Duodenal mucosa (tissue), 2 donors: ENCODE data around the gene C2orf69.
"Not testable (repeated sequence)": the region's sequence is repeated elsewhere in the genome, so short reads cannot be mapped to it uniquely, and the experiment has no call there.

ENCODE experiments used
- H3K27ac ChIP-seq: one replicate; pipeline ENCODE4 v1.7.0; 2013; ENCODE audit warnings: low read depth, low read length
- H3K27me3 ChIP-seq, 2 donors: one replicate each; pipeline ENCODE4 v1.7.0; 2013; ENCODE audit warnings: low read length in 2 of 2, control low read depth in 1 of 2; ENCODE audit not compliant: insufficient read depth in 2 of 2, control insufficient read depth in 1 of 2
- H3K36me3 ChIP-seq, 2 donors: one replicate each; pipeline ENCODE4 v1.7.0; 2013; ENCODE audit warnings: low read length in 2 of 2, control low read depth in 1 of 2; ENCODE audit not compliant: insufficient read depth in 2 of 2, control insufficient read depth in 1 of 2
- H3K4me1 ChIP-seq, 2 donors: one replicate each; pipeline ENCODE4 v1.7.0; 2013; ENCODE audit warnings: low read length in 2 of 2, control low read depth in 1 of 2; ENCODE audit not compliant: insufficient read depth in 2 of 2, control insufficient read depth in 1 of 2
- H3K4me3 ChIP-seq, 2 donors: one replicate each; pipeline ENCODE4 v1.7.0; 2013; ENCODE audit warnings: low read length in 2 of 2, low read depth in 1 of 2
- H3K9ac ChIP-seq, 2 donors: one replicate each; pipeline ENCODE4 v1.7.0; 2013; ENCODE audit warnings: low read length in 2 of 2, low read depth in 1 of 2
- H3K9me3 ChIP-seq, 2 donors: one replicate each; pipeline ENCODE4 v1.7.0; 2013; ENCODE audit warnings: low read length in 2 of 2, control low read depth in 1 of 2; ENCODE audit not compliant: control insufficient read depth in 1 of 2

The C2orf69 gene

DNA sequence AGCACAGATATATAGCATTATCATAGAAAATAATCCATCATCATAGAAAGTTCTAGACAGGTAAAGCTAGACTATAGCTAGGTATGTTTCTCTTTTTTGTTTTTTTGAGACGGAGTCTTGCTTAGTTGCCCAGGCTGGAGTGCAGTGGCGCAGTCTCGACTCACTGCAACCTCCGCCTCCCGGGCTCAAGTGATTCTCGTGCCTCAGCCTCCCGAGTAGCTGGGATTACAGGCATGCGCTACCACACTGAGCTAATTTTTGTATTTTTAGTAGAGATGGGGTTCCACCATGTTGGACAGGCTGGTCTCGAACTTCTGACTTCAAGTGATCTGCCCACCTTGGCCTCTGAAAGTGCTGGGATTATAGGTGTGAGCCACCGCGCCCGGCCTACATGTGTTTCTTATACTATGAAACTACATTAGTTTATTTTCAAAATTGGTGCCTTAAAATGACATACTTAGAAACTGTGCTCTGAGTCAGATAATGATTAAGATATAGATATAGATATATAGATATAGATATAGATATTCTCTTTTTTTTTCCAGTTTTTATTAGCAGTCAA is 1.5 kb downstream of the C2orf69 start:
- H3K4me1 ChIP-seq: peaks cover 22 to 27% of the 10 kb centered on the region in 2 donors
- H3K27ac ChIP-seq, H3K9me3 ChIP-seq, H3K27me3 ChIP-seq, H3K36me3 ChIP-seq: not testable (repeated sequence)
- peak overlapping the region; percentile 97 to 98 for H3K4me3 ChIP-seq
- peak overlapping the region in 1 of 2 donors; percentile 99 for H3K9ac ChIP-seq

DNA sequence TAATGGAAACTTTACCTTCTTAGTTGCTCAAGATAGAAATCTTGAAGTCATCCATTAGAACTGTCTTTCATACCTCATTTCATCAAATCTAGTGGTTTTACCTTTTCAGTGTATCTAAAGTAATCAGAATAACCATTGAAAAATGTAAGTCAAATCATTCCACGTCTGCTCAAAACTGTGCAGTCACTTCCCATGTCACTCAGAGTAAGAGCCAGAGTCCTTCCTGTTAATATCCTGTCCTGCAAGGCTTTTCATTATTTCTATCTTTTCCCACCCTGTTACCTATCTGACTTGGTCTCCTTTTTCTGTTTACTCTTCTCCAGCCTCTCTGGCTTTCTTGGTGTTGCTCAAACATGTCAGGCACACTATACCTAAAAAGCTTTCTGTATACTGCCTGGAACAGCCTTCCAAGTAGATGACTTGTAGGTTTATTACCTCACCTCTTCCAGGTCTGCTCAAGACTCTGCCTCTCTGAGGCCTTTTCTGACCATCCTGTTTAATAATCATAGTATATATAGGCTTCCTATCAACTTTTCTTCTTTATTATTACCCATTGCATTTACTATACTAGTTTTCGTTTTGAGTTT is 3.4 kb downstream of the C2orf69 start:
- Histone ChIP-seq H3K27me3 (no peaks in the 10 kb centered on the region), H3K9me3 (peaks cover 0 to 8% of the 10 kb centered on the region in 2 donors), H3K9ac (no peak overlapping the region), H3K4me1 (peaks cover 22 to 27% of the 10 kb centered on the region in 2 donors), H3K4me3 (no peak overlapping the region), H3K27ac (no peak overlapping the region), H3K36me3 (peaks cover 0 to 15% of the 10 kb centered on the region in 2 donors)

DNA sequence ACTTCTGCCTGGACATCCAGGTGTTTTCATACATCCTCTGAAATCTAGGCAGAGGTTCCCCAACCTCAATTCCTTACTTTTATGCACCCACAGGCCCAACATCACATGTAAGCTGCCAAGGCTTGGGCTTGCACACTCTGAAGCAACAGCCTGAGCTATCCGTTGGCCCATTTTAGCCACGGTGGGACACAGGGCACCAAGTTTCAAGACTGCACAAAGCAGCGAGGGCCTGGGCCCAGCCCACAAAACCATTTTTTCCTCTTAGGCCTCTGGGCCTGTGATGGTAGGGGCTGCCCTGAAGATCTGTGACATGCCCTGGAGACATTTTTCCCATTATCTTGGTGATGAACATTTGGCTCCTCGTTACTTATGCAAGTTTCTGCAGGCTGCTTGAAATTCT is 5.9 kb downstream of the C2orf69 start:
- Histone ChIP-seq H3K36me3 (peaks cover 0 to 15% of the 10 kb centered on the region in 2 donors), H3K9ac (no peak overlapping the region), H3K4me3 (no peak overlapping the region), H3K9me3 (peaks cover 0 to 8% of the 10 kb centered on the region in 2 donors), H3K27ac (no peak overlapping the region), H3K4me1 (peaks cover 15 to 22% of the 10 kb centered on the region in 2 donors), H3K27me3 (no peaks in the 10 kb centered on the region)

DNA sequence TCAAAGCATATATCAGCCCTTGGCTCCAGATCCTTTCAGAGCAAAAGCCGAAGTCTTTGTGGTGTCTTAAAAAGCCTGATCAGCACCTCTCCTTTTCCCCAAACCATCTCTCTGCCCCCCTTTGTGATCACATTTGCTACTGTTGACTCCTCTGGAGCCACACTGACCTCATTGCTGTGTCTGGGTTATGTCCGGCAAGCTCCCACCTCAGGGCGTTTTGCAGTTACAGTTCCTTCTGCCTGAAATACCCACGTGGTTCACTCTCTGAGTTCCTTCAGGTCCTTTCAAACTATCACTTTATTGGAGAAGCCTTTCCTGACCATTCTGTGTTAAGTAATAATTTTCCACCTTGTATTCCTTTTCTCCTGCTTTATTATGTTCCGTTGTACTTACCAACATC is 11.8 kb downstream of the C2orf69 start:
- Histone ChIP-seq H3K27ac (no peak overlapping the region), H3K9me3 (no peaks in the 10 kb centered on the region), H3K27me3 (no peaks in the 10 kb centered on the region), H3K9ac (no peak overlapping the region), H3K4me3 (no peak overlapping the region), H3K36me3 (peaks cover 0 to 17% of the 10 kb centered on the region in 2 donors), H3K4me1 (no peaks in the 10 kb centered on the region)

DNA sequence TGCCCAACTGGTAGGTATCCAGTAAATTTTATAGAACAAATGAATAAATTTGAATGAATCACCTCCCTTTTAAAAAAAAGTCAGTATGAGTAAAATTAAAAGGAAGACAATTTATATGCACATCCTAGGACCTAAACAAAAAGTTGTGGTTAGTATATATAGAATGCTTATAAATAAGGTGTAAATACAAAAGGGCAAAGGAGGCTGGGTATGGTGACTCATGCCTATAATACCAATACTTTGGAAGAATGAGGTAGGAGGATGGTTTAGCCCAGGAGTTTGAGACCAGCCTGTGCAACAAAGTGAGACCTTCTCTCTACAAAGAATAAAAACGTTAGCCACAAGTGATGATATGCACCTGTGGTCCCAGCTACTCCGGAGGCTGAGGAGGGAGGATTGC is 12.8 kb downstream of the C2orf69 start:
- H3K27ac ChIP-seq: no peak overlapping the region
- H3K4me3 ChIP-seq: no peak overlapping the region
- H3K9me3 ChIP-seq: no peaks in the 10 kb centered on the region
- no peak overlapping the region for H3K9ac ChIP-seq
- H3K27me3 ChIP-seq: no peaks in the 10 kb centered on the region
- no peaks in the 10 kb centered on the region for H3K4me1 ChIP-seq
- H3K36me3 ChIP-seq: peaks cover 0 to 12% of the 10 kb centered on the region in 2 donors

DNA sequence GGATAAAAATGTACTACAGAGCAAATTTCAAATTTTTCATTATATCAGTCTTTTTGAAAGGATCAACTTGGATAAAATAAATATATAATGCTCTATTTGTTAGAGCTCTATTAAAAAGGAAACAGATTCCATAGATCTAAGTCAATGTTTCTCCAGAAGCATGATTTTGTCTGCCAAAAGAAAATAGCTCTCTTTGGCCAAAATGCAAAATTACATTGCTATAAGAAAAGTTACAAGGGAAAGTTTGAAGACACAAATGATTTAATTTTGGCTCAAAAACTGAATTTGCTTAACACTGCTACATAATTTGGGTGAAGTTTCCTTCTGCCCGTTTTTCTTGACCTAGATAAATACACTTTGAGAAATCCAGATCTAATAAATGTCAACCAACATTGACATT is 15.7 kb downstream of the C2orf69 start:
- no peak overlapping the region for H3K27ac ChIP-seq
- no peaks in the 10 kb centered on the region for H3K27me3 ChIP-seq

DNA sequence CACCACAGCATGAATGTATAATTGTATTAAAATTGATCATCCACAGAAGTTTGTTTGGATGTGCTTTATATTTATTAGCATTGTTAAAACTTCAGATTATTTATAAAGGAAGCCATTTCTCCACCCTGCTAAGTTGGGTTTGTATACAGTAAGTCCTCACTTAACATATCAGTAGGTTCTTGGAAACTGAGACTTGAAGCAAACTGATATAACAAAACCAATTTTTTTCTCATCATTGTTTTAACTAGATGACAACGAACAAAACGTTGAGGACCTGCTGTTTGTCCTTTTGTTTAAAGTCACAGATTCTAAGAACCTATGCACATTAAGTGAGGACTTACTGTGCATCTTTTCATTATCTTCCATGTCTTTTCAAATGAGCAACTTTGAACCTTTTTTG is 17.1 kb downstream of the C2orf69 start:
- Histone ChIP-seq H3K4me3 (no peak overlapping the region), H3K4me1 (no peaks in the 10 kb centered on the region), H3K9me3 (no peaks in the 10 kb centered on the region), H3K27ac (no peak overlapping the region), H3K9ac (no peak overlapping the region), H3K27me3 (no peaks in the 10 kb centered on the region), H3K36me3 (peaks cover 8 to 40% of the 10 kb centered on the region in 2 donors)

More for the DNA sequence above, 15.7 kb downstream of the C2orf69 start:
- Histone ChIP-seq H3K9me3 (no peaks in the 10 kb centered on the region), H3K9ac (no peak overlapping the region), H3K4me1 (no peaks in the 10 kb centered on the region), H3K36me3 (peaks cover 0 to 27% of the 10 kb centered on the region in 2 donors), H3K4me3 (no peak overlapping the region)

DNA sequence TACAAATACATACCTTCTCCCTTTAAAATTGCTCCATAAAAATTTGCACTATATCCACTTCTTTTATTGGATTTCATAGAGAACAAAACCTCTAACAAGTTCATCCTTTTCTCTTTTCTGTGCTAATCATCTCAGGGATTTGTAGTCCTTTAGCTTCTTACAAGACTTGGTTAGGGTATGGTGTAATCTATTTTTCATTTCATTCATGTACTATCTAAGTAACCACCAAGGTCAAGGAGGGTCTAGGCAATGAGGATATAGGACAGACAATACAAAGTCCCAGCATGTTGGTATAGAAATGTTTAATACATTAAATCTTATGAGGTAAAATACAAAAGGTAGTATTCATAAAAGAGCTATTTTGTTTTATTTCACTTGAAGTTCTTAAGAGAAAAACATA is 17.5 kb downstream of the C2orf69 start:
- Histone ChIP-seq H3K27me3 (no peaks in the 10 kb centered on the region), H3K27ac (no peak overlapping the region), H3K36me3 (peaks cover 8 to 40% of the 10 kb centered on the region in 2 donors), H3K9me3 (no peaks in the 10 kb centered on the region), H3K4me1 (no peaks in the 10 kb centered on the region), H3K9ac (no peak overlapping the region), H3K4me3 (no peak overlapping the region)

DNA sequence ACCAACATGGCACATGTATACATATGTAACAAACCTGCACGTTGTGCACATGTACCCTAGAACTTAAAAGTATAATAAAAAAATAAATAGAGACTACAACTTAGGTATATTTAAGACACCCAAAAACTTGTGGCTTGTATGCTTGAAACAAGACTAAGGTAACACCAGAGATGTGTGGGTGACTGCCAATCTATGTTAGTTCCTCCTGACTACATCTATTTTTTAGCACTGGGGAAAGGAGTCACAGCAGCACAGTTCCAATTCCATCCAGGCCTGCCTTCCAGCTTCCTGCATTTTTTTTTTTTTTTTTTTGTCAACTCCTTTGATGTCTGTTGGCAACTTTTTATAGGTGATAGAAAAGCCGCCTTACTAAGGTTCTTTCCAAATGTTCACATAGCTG is 18.2 kb downstream of the C2orf69 start:
- H3K9me3 ChIP-seq: no peaks in the 10 kb centered on the region
- H3K36me3 ChIP-seq: peaks cover 8 to 40% of the 10 kb centered on the region in 2 donors
- H3K4me3 ChIP-seq: no peak overlapping the region
- H3K27ac ChIP-seq: no peak overlapping the region
- H3K4me1 ChIP-seq: no peaks in the 10 kb centered on the region
- no peaks in the 10 kb centered on the region for H3K27me3 ChIP-seq
- no peak overlapping the region for H3K9ac ChIP-seq

DNA sequence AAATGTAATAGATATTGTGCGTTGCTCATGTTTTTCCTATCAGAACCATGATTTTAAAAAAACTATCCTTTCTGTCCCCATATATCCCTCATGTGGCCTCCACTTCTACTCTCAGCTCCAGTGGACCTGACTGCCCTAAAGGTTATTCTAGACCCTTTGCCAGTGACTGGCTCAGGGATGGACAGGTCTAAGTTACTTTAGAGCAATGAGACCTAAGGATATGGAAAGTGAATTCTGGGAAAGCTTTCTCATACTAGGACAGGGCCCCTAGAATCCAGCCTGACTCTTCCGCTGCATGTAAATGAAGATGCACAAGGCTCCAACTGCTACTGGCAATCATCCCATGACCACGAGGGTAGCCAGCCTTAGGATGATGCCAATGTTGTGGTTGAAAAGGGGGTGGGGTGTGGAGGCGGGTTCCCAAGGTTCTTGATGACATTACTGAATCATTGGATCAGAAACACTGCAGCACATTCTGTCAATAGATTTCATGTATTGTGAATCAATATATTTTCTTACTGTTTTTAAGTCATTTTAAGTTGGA is 21.3 kb downstream of the C2orf69 start:
- Histone ChIP-seq H3K36me3 (peaks cover 8 to 37% of the 10 kb centered on the region in 2 donors), H3K4me1 (peaks cover 0 to 5% of the 10 kb centered on the region in 2 donors), H3K4me3 (no peak overlapping the region), H3K9ac (no peak overlapping the region), H3K27ac (no peak overlapping the region), H3K27me3 (no peaks in the 10 kb centered on the region), H3K9me3 (no peaks in the 10 kb centered on the region)
